H1 (cell line): ENCODE data around the gene MATR3. TPM values are rescaled to one million over a fixed set of nuclear protein-coding genes. Genes with fewer than 3 reads are reported as not detected.

Source experiments
- BRCA1 ChIP-seq: IDR thresholded peaks from 2 replicates; pipeline ENCODE4 v1.6.1; 2012; ENCODE audit warnings: low read depth, low read length, improper control_type of control experiment
- CBX8 ChIP-seq: fragments of 300-800, 300-1000 bp; sonication (generic); IDR thresholded peaks from 2 replicates; pipeline ENCODE4 v1.7.1; 2016; ENCODE audit warnings: low read depth, low read length, borderline replicate concordance
- CEBPB ChIP-seq: IDR thresholded peaks from 2 replicates; pipeline ENCODE4 v1.6.1; 2012; ENCODE audit warnings: low read depth, low read length
- CHD1 ChIP-seq: IDR thresholded peaks from 2 replicates; pipeline ENCODE4 v1.6.1; 2012; ENCODE audit warnings: low read depth, low read length, improper control_type of control experiment
- CHD2 ChIP-seq: IDR thresholded peaks from 2 replicates; pipeline ENCODE4 v1.6.1; 2012; ENCODE audit warnings: low read length, improper control_type of control experiment
- CREB1 ChIP-seq: IDR thresholded peaks from 2 replicates; pipeline ENCODE4 v1.6.1; 2012; ENCODE audit warnings: inconsistent platforms
- CTBP2 ChIP-seq: IDR thresholded peaks from 2 replicates; pipeline ENCODE4 v1.7.0; 2011; ENCODE audit warnings: borderline replicate concordance, mild to moderate bottlenecking, moderate library complexity, mixed read lengths, low read length; ENCODE audit not compliant: insufficient read depth, insufficient read length
- EP300 ChIP-seq, 2 experiments: IDR thresholded peaks; 1 replicate in 1 of 2; 2 replicates in 1 of 2; pipeline ENCODE4 v1.6.1; 2011 to 2012; ENCODE audit warnings: low read depth in 2 of 2, low read length in 2 of 2, mild to moderate bottlenecking in 2 of 2, borderline replicate concordance in 1 of 2, inconsistent platforms in 1 of 2, moderate library complexity in 1 of 2
- EZH2 ChIP-seq: fragments of 200-600 bp; sonication (generic); IDR thresholded peaks from 2 replicates; pipeline ENCODE4 v1.7.1; 2012; ENCODE audit warnings: low read depth, mild to moderate bottlenecking, moderate library complexity, low read length, inconsistent platforms; ENCODE audit not compliant: severe bottlenecking
- HDAC2 ChIP-seq, 2 experiments: fragments of 300-600 bp in 1 of 2; sonication (generic) in 1 of 2; IDR thresholded peaks; 2 replicates each; pipeline ENCODE4 v1.6.1; 2011 to 2012; ENCODE audit warnings: low read depth in 2 of 2, low read length in 2 of 2, mild to moderate bottlenecking in 2 of 2, moderate library complexity in 2 of 2, borderline replicate concordance in 1 of 2, inconsistent platforms in 1 of 2
- JUND ChIP-seq: IDR thresholded peaks from 2 replicates; pipeline ENCODE4 v1.6.1; 2011; ENCODE audit warnings: mild to moderate bottlenecking, improper control_type of control experiment, low read length
- KDM1A ChIP-seq: fragments of 200-600, 300-600 bp; sonication (generic); IDR thresholded peaks from 2 replicates; pipeline ENCODE4 v1.7.1; 2016; ENCODE audit warnings: mild to moderate bottlenecking, low read length, borderline replicate concordance
- MAFK ChIP-seq: IDR thresholded peaks from 2 replicates; pipeline ENCODE4 v1.6.1; 2012; ENCODE audit warnings: low read depth, mild to moderate bottlenecking, improper control_type of control experiment, low read length
- POLR2A ChIP-seq, 2 experiments: IDR thresholded peaks; 1 replicate in 1 of 2; 2 replicates in 1 of 2; pipeline ENCODE4 v1.6.1; 2011; ENCODE audit warnings: low read depth in 2 of 2, low read length in 2 of 2, mild to moderate bottlenecking in 2 of 2; ENCODE audit errors: control extremely low read depth in 1 of 2
- RAD21 ChIP-seq, 2 experiments: IDR thresholded peaks in 1 of 2; conservative IDR thresholded peaks in 1 of 2; 2 replicates each; pipeline ENCODE4 v1.6.1; 2011; ENCODE audit warnings: low read depth in 2 of 2, low read length in 2 of 2, improper control_type of control experiment in 1 of 2, inconsistent platforms in 1 of 2, mild to moderate bottlenecking in 1 of 2, moderate library complexity in 1 of 2
- RXRA ChIP-seq: IDR thresholded peaks from 2 replicates; pipeline ENCODE4 v1.6.1; 2011; ENCODE audit warnings: low read depth, mild to moderate bottlenecking, low read length, moderate library complexity; ENCODE audit not compliant: insufficient read depth
- SAP30 ChIP-seq: fragments of 300-600 bp; sonication (generic); IDR thresholded peaks from 2 replicates; pipeline ENCODE4 v1.7.1; 2012; ENCODE audit warnings: low read length, moderate library complexity, mild to moderate bottlenecking, inconsistent platforms; ENCODE audit not compliant: insufficient read depth, insufficient replicate concordance
- SIX5 ChIP-seq: IDR thresholded peaks from 2 replicates; pipeline ENCODE4 v1.6.1; 2011; ENCODE audit warnings: mild to moderate bottlenecking, low read depth, low read length
- SP2 ChIP-seq: IDR thresholded peaks from 2 replicates; pipeline ENCODE4 v1.6.1; 2012; ENCODE audit warnings: mild to moderate bottlenecking, low read length, inconsistent platforms
- SUZ12 ChIP-seq: fragments of 200-600 bp; sonication (generic); IDR thresholded peaks from 2 replicates; pipeline ENCODE4 v1.6.1; 2012; ENCODE audit warnings: mild to moderate bottlenecking, inconsistent platforms, low read length, moderate library complexity, mixed read lengths
- TAF1 ChIP-seq: IDR thresholded peaks from 2 replicates; pipeline ENCODE4 v1.6.1; 2011; ENCODE audit warnings: mild to moderate bottlenecking, low read depth, low read length
- TAF7 ChIP-seq: optimal IDR thresholded peaks from 2 replicates; pipeline ENCODE3; 2011; ENCODE audit warnings: low read depth, mild to moderate bottlenecking, inconsistent platforms, low read length, moderate library complexity, borderline replicate concordance
- TBP ChIP-seq: IDR thresholded peaks from 2 replicates; pipeline ENCODE4 v1.6.1; 2011; ENCODE audit warnings: low read depth, low read length, improper control_type of control experiment
- TCF12 ChIP-seq: IDR thresholded peaks from 2 replicates; pipeline ENCODE4 v1.6.1; 2011; ENCODE audit warnings: low read depth, mild to moderate bottlenecking, low read length
- YY1 ChIP-seq: IDR thresholded peaks from 2 replicates; pipeline ENCODE4 v1.6.1; 2011; ENCODE audit warnings: low read depth, mild to moderate bottlenecking, low read length
- polyA plus RNA-seq, 7 experiments: library from polyadenylated mRNA; depleted of rRNA in 3 of 7; stranded (reverse) in 5 of 7; unstranded in 2 of 7; fragments of >200 nt in 5 of 7; fragments of 200-250 nt in 2 of 7; gene quantifications; 1 replicate in 5 of 7; 2 replicates in 1 of 7; 4 replicates in 1 of 7; pipeline versions ENCODE4 v1.2.1 to v1.2.3, GENCODE V29; 2011 to 2013; ENCODE audit warnings: missing spikeins in 2 of 7, mixed read lengths in 2 of 7
- total RNA-seq: library from RNA; stranded (reverse); fragmentation: NEBNext Ultra II Directional; extraction: Animal tissue kit (Norgen Biotek cat#: 25700); gene quantifications from 2 replicates; pipeline ENCODE4 v1.2.1, GENCODE V29; 2021

MATR3 gene
- total and polyA plus RNA-seq, 2 of the 8 experiments (the other 6 are each of a cell fraction or from before 2014, with no cell fraction given): 116 to 389 TPM

DNA sequence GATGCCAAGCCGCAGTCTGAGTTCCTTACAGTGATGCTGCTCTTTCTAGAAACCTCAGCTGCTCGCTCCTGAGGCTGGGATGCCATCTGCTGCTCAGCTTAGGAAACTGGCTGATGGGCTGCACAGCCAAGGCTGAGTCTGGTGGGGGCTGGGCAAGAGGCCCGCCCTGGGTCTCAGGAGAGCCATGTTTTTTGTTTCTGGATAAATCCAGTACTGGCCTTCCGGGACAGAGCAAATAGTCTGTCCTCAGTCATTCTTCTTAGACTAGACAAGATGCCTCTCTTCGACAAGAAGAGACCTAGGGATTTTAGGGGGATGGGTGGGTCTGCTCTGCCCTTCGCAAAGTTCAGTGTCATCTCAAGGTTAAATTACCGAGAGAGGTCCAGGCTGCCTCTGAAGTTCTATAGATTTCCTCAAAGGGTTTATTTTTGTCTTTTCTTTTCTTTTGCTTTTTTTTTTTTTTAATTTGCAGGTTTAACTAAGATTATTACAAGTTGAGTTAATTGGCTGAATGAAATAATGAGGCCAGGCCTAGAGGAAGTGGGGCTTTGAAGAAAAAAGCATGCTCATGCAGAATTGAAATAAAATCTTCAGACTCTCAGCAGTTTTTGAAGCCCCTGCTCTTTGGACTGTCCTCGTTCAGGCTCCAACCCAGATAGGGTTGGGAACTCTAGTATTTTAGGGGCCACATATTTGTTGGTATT, 30.6 kb upstream of the MATR3 start (continued):
- TF ChIP-seq CTBP2 (no peak), RAD21 (IDR thresholded peaks at IDR 0.05 in 1 of 2, conservative IDR thresholded peaks at IDR 0.05 in 1 of 2; ENCODE audit: low read depth in 2 of 2, low read length in 2 of 2) (peak; percentile 99 to 100), POLR2A (IDR thresholded peaks at IDR 0.05; ENCODE audit: control extremely low read depth in 1 of 2, low read depth in 2 of 2, low read length in 2 of 2) (no peak), SIX5 (no peak), EP300 (IDR thresholded peaks at IDR 0.05; ENCODE audit: borderline replicate concordance in 1 of 2, low read depth in 2 of 2, low read length in 2 of 2) (no peak), CREB1 (no peak; the same call in 1 of the 2 replicates), SUZ12 (no peak), TCF12 (0 out of 2 replicates have a peak, but pooled peaks have one; percentile 18), CBX8 (no peak), CEBPB (no peak; the same call in 1 of the 2 replicates), MAFK (peak; percentile 63; the same call in 1 of the 2 replicates), KDM1A (no peak), TBP (0 out of 2 replicates have a peak, but pooled peaks have one; percentile 36), TAF1 (no peak; the same call in 1 of the 2 replicates), CHD2 (peak; percentile 68), EZH2 (no peak), RXRA (no peak), SP2 (no peak), BRCA1 (no peak; the same call in 1 of the 2 replicates), HDAC2 (IDR thresholded peaks at IDR 0.05; ENCODE audit: borderline replicate concordance in 1 of 2, low read depth in 2 of 2, low read length in 2 of 2) (no peak), JUND (no peak), TAF7 (no peak), YY1 (peak; percentile 77), CHD1 (no peak), SAP30 (no peak)
